ENCODE results near the gene ODC1. TPM values are rescaled to one million over a fixed set of nuclear protein-coding genes. Genes with fewer than 3 reads are reported as not detected.

ODC1 gene
- total and polyA plus RNA-seq, 12 donors, result 4.1 to 92.8 (median 56.0) TPM

DNA sequence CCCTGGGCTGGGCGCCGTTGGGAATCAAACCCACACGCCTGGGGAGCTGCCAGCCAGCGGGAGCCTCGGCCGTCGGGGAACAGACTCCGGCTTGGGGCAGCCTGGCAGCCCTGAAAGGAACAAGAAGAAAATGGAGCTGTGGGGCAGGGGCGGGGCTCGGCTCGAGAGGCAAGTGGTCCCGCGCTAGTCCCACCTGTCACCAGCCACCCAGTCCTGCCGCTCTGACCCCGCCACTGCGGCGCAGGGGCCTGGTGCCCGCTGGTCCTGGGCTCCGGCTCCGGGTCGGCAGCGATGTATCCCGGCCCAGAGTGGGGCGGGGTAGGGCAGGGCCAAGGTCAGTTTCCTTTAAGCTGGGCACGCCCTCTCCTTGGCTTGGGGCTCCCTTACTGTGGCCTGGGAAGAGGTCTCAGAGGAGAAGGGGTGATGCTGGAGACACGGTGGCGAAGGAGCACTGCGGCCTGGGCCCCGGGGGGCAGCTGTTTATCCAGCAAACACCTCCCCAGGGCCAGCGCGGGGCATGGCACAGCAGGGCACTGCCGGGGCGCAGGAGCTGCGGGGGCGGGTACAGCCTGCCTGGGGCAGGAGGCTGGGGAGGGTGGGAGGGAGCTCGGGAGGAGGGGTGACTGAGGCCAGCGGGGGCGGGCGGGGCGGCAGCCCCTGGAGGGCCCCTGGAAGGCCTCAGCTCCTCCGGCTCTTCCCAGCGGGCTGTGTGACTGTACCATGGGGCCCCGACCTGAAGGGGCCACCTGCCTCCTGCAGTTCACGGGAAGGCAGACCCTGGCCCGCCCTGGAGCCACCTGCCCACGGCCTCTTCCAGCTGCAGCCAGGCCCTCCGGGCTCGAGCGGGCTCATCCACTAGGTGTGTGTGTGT lies 15.6 kb downstream of the ODC1 start:
- peaks cover 0 to 26% (median 10%) of the 10 kb centered on the region in 9 donors for H3K4me1 ChIP-seq
- peak in 3 of 8 donors; percentile 26 to 48 (median 28) for ATAC-seq
- peaks cover 0 to 8% (median 0%) of the 10 kb centered on the region in 7 donors for H3K27me3 ChIP-seq

DNA sequence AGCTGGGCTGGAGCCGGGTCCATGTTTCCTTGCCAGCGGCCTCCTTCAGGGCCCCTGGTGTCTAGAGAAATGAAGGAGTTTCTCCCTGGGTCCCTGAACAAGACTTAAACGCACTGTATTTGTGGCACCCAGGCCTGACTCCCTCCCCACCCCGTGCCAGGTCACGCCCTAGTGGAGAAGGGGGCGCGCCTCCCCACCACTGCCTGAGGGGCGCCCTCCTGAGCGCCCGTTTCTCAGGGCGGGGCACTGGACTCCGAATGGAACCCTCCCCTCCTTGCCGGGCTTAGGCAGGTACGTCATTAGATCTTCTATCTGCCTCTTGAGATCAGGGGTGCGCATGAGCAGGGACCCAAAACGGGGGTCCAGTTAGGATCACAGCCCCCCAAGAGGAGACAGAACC lies 16.3 kb downstream of the ODC1 start:
- WGBS, 2 donors, result 67 to 69% methylated on average over 15 to 16 of the region's 16 CpGs
- DNase-seq, result no peak
- intact Hi-C loops (cut with DNase I), result loop anchor here in 5 of 10 donors (5.0 to 10.0 kb wide), 6 partner anchors 233 to 627 kb away; no protein-coding TSS in a partner anchor
- H3K36me3 ChIP-seq, result peaks cover 0 to 14% (median 0%) of the 10 kb centered on the region in 9 donors
- H3K4me3 ChIP-seq, result peak overlapping the region in 5 of 10 donors; percentile 33 to 61 (median 46)
- peak overlapping the region in 1 of 10 donors; percentile 73 for H3K27ac ChIP-seq
- no peaks in the 10 kb centered on the region for H3K9me3 ChIP-seq
- peaks cover 0 to 26% (median 10%) of the 10 kb centered on the region in 9 donors for H3K4me1 ChIP-seq
- H3K27me3 ChIP-seq, result peaks cover 0 to 8% (median 0%) of the 10 kb centered on the region in 7 donors
- no peak for ATAC-seq
- TF ChIP-seq, protein P1, sequence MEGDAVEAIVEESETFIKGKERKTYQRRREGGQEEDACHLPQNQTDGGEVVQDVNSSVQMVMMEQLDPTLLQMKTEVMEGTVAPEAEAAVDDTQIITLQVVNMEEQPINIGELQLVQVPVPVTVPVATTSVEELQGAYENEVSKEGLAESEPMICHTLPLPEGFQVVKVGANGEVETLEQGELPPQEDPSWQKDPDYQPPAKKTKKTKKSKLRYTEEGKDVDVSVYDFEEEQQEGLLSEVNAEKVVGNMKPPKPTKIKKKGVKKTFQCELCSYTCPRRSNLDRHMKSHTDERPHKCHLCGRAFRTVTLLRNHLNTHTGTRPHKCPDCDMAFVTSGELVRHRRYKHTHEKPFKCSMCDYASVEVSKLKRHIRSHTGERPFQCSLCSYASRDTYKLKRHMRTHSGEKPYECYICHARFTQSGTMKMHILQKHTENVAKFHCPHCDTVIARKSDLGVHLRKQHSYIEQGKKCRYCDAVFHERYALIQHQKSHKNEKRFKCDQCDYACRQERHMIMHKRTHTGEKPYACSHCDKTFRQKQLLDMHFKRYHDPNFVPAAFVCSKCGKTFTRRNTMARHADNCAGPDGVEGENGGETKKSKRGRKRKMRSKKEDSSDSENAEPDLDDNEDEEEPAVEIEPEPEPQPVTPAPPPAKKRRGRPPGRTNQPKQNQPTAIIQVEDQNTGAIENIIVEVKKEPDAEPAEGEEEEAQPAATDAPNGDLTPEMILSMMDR (IDR thresholded peaks at IDR 0.05), result no peak

More for the DNA sequence above, 15.6 kb downstream of the ODC1 start:
- Histone ChIP-seq H3K9me3 (no peaks in the 10 kb centered on the region), H3K36me3 (peaks cover 0 to 6% (median 0%) of the 10 kb centered on the region in 9 donors), H3K4me3 (peak overlapping the region in 7 of 10 donors; percentile 19 to 61 (median 46)), H3K27ac (peak overlapping the region in 1 of 10 donors; percentile 73)
- intact Hi-C loops (cut with DNase I), result loop anchor here in 5 of 10 donors (5.0 to 10.0 kb wide), 6 partner anchors 232 to 628 kb away; no protein-coding TSS in a partner anchor
- TF ChIP-seq, protein P1 (IDR thresholded peaks at IDR 0.05), result no peak
- 29 to 31% methylated on average over 44 to 49 of the region's 49 CpGs for WGBS, 2 donors
- DNase-seq, result no peak

DNA sequence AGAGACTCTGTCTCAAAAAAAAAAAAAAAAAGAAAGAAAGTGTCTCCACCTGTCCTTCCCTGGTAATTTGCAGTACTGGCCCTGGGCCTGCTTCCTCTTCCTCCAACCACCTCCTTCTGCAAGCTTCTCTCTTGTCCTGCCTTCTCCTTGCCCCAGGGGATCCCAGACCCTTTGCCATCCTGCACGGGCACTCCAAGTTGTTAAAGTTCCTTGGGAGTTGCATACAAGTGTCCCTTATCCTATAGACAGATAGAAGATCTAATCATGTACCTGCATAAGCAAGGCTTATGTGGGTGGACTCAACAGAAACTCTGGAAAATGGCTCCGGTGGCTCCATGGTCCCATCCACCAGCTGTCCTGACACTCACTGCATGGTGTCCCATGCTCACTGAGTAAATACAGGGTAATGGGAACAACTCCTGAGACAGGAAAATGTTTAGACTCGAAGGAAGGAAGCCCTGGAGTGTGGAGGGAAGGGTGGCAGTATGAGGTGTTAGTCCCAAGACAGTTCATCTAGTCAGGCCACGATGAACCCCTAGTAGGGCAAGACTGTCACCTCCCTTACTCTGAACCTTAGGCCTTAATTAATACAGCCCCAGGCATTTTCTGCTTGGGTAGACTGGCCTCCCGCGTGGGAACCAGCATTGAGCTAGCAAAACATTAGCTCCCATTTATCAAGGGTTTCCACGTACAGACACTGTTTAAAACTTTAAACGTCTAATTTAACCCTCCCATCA lies 17.1 kb downstream of the ODC1 start:
- Histone ChIP-seq H3K4me1 (peaks cover 0 to 26% (median 10%) of the 10 kb centered on the region in 9 donors), H3K27ac (no peak overlapping the region), H3K9me3 (no peaks in the 10 kb centered on the region), H3K27me3 (peaks cover 0 to 8% (median 0%) of the 10 kb centered on the region in 7 donors), H3K36me3 (peaks cover 0 to 21% (median 0%) of the 10 kb centered on the region in 9 donors), H3K4me3 (no peak overlapping the region)
- TF ChIP-seq, protein P1 (IDR thresholded peaks at IDR 0.05), result no peak
- 82 to 89% methylated on average over 8 of the region's 8 CpGs for WGBS, 2 donors
- intact Hi-C loops (cut with DNase I), result loop anchor here in 5 of 10 donors (5.0 to 10.0 kb wide), 6 partner anchors 234 to 626 kb away; no protein-coding TSS in a partner anchor
- DNase-seq (no peak), ATAC-seq (no peak)

DNA sequence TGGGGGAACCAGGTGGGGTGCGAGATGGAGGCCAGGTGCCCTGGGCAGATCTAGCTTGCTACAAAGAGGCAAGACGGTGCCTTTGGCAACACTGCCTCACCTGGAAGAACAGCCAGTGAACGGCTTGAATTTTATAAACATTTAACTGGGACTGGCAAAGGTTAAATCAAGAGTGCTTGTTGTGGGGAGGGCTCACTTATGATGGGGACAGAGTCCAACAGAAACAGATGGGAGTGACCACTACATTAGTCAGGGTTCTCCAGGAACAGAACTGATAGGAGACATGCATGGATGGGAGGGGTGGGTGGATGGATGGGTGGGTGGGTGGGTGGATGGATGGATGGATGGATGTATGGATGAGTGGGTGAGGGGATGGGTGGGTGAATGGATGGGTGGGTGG lies 19.2 kb downstream of the ODC1 start:
- Histone ChIP-seq H3K4me1 (peaks cover 0 to 15% (median 7%) of the 10 kb centered on the region in 9 donors), H3K36me3 (peaks cover 0 to 42% (median 4%) of the 10 kb centered on the region in 9 donors), H3K9me3 (no peaks in the 10 kb centered on the region), H3K27ac (no peak overlapping the region), H3K4me3 (no peak overlapping the region), H3K27me3 (peaks cover 0 to 8% (median 0%) of the 10 kb centered on the region in 7 donors)
- intact Hi-C loops (cut with DNase I), result loop anchor here in 1 of 10 donors (10.0 kb wide), 1 partner anchor 444 kb away; no protein-coding TSS in a partner anchor
- no peak for ATAC-seq
- WGBS, 2 donors, result 94 to 97% methylated on average over 3 of the region's 3 CpGs
- TF ChIP-seq, protein P1 (IDR thresholded peaks at IDR 0.05), result no peak
- no peak for DNase-seq

Data from heart right ventricle (tissue), 16 donors.